GM12865 (cell line): Measurements from ENCODE around the gene FCMR.

Experiments used
- DNase-seq: peaks from one replicate; pipeline ENCODE4 v3.0.0; 2010; ENCODE audit warnings: low read depth
- H3K4me3 ChIP-seq: 2 replicates; pipeline ENCODE4 v1.5.1; 2011; ENCODE audit warnings: mild to moderate bottlenecking, low read depth, low read length, control low read depth
- CTCF ChIP-seq: IDR thresholded peaks from 2 replicates; pipeline ENCODE4 v1.5.1; 2011; ENCODE audit warnings: low read length, control low read depth, low read depth, inconsistent platforms; ENCODE audit not compliant: insufficient read depth; ENCODE audit errors: missing control alignments

Gene FCMR

DNA sequence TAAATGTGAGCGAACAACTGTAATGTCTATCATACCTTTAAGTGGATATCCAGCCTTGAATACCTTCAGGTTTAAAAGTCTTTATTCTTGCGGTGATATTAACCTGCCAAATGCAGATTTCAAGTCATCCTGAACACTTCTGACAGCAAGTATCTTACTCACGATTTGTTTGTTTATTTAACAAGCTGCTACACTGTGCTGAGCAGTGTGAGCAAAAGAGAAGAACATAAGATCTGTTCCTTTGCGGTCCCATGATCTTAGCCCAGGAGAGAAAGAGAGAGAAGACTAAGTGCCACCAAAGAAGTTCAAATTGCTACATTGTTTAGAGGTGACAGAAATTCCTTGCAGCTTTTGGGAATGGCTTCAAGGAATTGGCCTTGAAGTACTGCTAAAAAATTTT is 34.0 kb downstream of the FCMR start:
- H3K4me3 ChIP-seq, result no peak overlapping the region
- no peak for DNase-seq
- no peak for TF ChIP-seq CTCF

DNA sequence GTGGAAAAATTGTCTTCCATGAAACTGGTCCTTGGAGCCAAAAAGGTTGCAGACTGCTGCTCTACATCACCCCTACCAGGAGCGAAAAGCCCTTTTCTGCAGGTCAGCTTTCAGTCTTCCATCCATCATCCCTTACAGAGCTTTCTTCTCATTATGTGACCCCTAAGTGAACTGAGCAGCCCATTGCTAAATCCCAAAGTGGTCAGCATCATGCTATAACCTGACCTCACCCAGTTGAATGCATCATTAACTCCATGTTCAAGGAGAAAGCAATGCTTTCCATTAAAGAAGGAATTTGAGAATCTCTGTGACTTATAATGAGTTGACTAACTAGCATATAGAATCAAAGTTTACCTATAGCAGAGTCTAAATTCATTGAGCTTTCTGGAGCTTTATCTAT is 34.9 kb downstream of the FCMR start:
- H3K4me3 ChIP-seq, result no peak overlapping the region
- no peak for TF ChIP-seq CTCF
- DNase-seq, result no peak

DNA sequence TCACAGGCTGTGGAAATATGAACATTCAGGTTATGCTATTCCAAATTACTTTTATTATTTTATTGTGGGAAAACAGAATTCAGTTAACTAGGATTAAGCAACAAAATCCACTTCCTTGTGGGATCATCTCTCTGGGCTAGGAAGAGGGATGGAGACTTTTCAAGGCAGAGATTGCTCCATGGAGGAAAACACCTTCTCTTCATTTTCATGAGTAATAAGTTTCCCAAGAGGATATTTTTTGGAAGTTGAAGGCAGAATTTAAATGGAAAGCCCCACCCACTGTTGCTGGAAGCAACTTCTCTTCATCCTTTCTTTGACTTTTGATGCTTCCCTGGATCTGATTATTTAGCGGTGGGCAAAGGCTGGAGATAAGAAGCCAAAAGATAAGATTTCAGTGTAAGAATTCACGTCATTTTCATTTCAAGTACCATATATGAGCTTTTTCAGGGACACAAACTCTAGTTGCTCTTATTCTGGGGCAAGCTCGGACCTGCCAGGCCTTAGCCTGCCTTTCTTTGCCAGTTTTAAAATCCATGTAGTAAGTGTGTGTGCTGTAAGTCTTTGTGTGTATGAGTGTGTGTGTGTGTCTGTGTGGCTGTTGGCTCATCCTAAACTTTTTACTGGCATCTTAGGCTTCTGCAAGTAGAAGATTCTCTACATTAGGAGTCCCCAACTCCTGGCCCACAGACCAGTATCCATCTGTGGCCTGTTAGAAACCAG is 36.2 kb downstream of the FCMR start:
- no peak for TF ChIP-seq CTCF
- no peak overlapping the region for H3K4me3 ChIP-seq
- no peak for DNase-seq

- no peak for TF ChIP-seq CTCF
- DNase-seq, result no peak
- no peak overlapping the region for H3K4me3 ChIP-seq
Measured at GRCh38 chr1:206883876-206884275, 37.9 kb downstream of the FCMR start.

- TF ChIP-seq CTCF, result no peak
- no peak overlapping the region for H3K4me3 ChIP-seq
- DNase-seq, result no peak
Measured at GRCh38 chr1:206883160-206883559, 38.6 kb downstream of the FCMR start.

DNA sequence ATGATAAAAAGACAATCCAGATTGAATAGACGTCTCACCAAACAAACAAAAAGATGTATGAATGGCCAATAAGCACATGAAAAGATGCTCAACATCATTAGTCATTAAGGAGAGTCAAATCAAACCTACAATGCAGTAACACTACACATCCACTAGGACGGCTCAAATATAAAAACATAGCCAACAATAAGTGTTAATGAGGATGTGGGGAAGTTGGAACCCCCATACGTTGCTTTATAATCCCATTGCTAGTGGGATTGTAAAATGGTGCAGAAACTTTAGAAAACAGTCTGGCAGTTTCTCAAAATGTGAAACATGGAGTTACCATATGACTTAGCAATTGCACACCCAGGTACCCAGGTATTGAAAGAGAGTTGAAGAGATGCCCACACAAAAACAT is 39.2 kb downstream of the FCMR start:
- H3K4me3 ChIP-seq, result no peak overlapping the region
- TF ChIP-seq CTCF, result peak; percentile 6
- no peak for DNase-seq

GRCh38 chr1:206880314-206880713 is 41.4 kb downstream of the FCMR start:
- no peak for TF ChIP-seq CTCF
- no peak overlapping the region for H3K4me3 ChIP-seq
- no peak for DNase-seq
